Osteoblast (primary cell): Measurements from ENCODE around the gene FGFBP1. TPM values are rescaled to one million over a fixed set of nuclear protein-coding genes. Genes with fewer than 3 reads are reported as not detected.

Experiments
- DNase-seq: peaks from one replicate; pipeline ENCODE4 v3.0.0; 2011; ENCODE audit warnings: low spot score, mixed read lengths; ENCODE audit not compliant: insufficient read length; ENCODE audit errors: missing footprints
- H2AFZ ChIP-seq: 2 replicates; pipeline ENCODE4 v1.6.0; 2011; ENCODE audit warnings: mild to moderate bottlenecking, low read length
- H3K27ac ChIP-seq: 2 replicates; pipeline ENCODE4 v1.5.1; 2011; ENCODE audit warnings: mild to moderate bottlenecking, low read depth, low read length, moderate library complexity
- H3K27me3 ChIP-seq: 2 replicates; pipeline ENCODE4 v1.6.0; 2012; ENCODE audit warnings: mild to moderate bottlenecking, control low read depth, inconsistent platforms, low read length, moderate library complexity; ENCODE audit not compliant: insufficient read depth
- H3K36me3 ChIP-seq: 2 replicates; pipeline ENCODE4 v1.5.1; 2011; ENCODE audit warnings: mild to moderate bottlenecking, low read length, control low read depth, moderate library complexity; ENCODE audit not compliant: insufficient read depth
- H3K4me1 ChIP-seq: 2 replicates; pipeline ENCODE4 v1.5.1; 2011; ENCODE audit warnings: mild to moderate bottlenecking, low read length, control low read depth, moderate library complexity; ENCODE audit not compliant: insufficient read depth
- H3K4me2 ChIP-seq: 2 replicates; pipeline ENCODE4 v1.6.0; 2011; ENCODE audit warnings: mild to moderate bottlenecking, low read length; ENCODE audit not compliant: insufficient read depth
- H3K4me3 ChIP-seq: fragments of 200-600 bp; sonication (generic); 3 replicates; pipeline ENCODE4 v1.5.1; 2012; ENCODE audit warnings: mild to moderate bottlenecking, low read length, inconsistent platforms; ENCODE audit not compliant: insufficient read depth
- H3K79me2 ChIP-seq: 2 replicates; pipeline ENCODE4 v1.6.0; 2012; ENCODE audit warnings: mild to moderate bottlenecking, low read length, control low read depth, inconsistent platforms; ENCODE audit not compliant: insufficient read depth
- H3K9me3 ChIP-seq: 2 replicates; pipeline ENCODE4 v1.5.1; 2011; ENCODE audit warnings: low read depth, low read length, control low read depth
- H4K20me1 ChIP-seq: 2 replicates; pipeline ENCODE4 v1.6.0; 2012; ENCODE audit warnings: mild to moderate bottlenecking, low read length, control low read depth; ENCODE audit not compliant: insufficient read depth
- total RNA-seq: library from RNA; depleted of rRNA; stranded (reverse); fragments of >200 nt; gene quantifications from 2 replicates; pipeline ENCODE4 v1.2.3, GENCODE V29; 2012
- TF ChIP-seq, protein P1 (sequence below): IDR thresholded peaks from 2 replicates; pipeline ENCODE4 v1.5.1; 2011; ENCODE audit warnings: mild to moderate bottlenecking, low read depth, low read length, moderate library complexity; ENCODE audit errors: extremely low read depth

Gene FGFBP1
- total RNA-seq, 1 donor = not detected

DNA sequence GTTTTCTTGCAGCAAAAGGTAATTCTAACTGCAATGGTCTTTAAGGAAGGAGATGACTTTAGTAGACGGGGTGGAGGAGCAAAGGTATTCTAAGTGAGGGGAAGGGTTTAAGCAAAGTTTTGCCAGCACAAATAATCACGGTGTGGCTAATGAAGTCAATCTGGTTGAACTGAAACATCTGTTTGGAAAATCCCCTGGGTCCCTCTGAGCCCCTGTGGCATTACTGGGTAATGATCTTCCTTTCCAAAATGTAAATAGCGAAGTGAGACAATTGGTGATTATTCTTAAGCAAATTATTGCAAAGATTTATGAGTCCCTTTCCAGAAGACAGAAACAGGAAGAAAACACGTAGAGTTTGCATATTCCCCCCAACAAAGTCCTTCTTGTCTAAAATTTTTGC lies 47.2 kb downstream of the FGFBP1 start:
- H3K4me2 ChIP-seq = no peak overlapping the region
- peaks cover 14% of the 10 kb centered on the region for H3K4me1 ChIP-seq
- peaks cover 27% of the 10 kb centered on the region for H3K27me3 ChIP-seq
- H3K79me2 ChIP-seq = no peaks in the 10 kb centered on the region
- no peak overlapping the region for H2AFZ ChIP-seq
- H3K36me3 ChIP-seq = no peaks in the 10 kb centered on the region
- TF ChIP-seq, protein P1, sequence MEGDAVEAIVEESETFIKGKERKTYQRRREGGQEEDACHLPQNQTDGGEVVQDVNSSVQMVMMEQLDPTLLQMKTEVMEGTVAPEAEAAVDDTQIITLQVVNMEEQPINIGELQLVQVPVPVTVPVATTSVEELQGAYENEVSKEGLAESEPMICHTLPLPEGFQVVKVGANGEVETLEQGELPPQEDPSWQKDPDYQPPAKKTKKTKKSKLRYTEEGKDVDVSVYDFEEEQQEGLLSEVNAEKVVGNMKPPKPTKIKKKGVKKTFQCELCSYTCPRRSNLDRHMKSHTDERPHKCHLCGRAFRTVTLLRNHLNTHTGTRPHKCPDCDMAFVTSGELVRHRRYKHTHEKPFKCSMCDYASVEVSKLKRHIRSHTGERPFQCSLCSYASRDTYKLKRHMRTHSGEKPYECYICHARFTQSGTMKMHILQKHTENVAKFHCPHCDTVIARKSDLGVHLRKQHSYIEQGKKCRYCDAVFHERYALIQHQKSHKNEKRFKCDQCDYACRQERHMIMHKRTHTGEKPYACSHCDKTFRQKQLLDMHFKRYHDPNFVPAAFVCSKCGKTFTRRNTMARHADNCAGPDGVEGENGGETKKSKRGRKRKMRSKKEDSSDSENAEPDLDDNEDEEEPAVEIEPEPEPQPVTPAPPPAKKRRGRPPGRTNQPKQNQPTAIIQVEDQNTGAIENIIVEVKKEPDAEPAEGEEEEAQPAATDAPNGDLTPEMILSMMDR = no peak
- DNase-seq = no peak
- no peaks in the 10 kb centered on the region for H4K20me1 ChIP-seq
- H3K4me3 ChIP-seq = no peak overlapping the region
- H3K27ac ChIP-seq = no peak overlapping the region
- no peaks in the 10 kb centered on the region for H3K9me3 ChIP-seq

DNA sequence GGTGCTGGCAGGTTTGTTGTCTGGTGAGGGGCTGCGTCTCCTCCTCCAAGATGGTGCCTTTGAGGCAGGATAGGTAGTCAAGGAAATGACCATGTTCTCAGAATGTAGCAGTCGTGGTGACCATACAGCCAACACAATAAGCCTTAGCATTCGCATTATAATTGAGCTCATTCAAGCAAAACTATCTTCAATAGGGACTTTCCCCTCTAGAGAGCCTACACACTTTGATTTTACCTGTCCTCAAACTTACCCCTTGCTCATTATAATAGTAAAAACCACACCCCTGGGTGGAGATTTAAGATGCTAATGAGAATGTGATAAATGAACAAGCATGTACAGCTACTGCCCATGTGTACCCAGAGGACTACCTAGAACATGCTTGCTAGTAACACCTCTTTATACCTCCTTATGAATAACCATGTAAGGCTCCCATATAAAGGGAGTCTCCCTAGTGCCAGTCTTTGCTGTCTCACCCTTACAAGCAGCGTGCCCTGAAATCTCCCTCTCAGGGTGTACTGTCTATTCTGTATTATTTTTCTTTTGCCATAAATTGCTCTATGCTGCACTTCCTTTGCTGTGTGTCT lies 48.2 kb downstream of the FGFBP1 start:
- H3K27ac ChIP-seq = no peak overlapping the region
- no peak overlapping the region for H2AFZ ChIP-seq
- H3K4me2 ChIP-seq = no peak overlapping the region
- no peaks in the 10 kb centered on the region for H3K9me3 ChIP-seq
- H3K36me3 ChIP-seq = no peaks in the 10 kb centered on the region
- no peaks in the 10 kb centered on the region for H4K20me1 ChIP-seq
- H3K27me3 ChIP-seq = peaks cover 28% of the 10 kb centered on the region
- H3K4me3 ChIP-seq = no peak overlapping the region
- DNase-seq = no peak
- H3K79me2 ChIP-seq = no peaks in the 10 kb centered on the region
- TF ChIP-seq, protein P1 = no peak
- peaks cover 14% of the 10 kb centered on the region for H3K4me1 ChIP-seq

DNA sequence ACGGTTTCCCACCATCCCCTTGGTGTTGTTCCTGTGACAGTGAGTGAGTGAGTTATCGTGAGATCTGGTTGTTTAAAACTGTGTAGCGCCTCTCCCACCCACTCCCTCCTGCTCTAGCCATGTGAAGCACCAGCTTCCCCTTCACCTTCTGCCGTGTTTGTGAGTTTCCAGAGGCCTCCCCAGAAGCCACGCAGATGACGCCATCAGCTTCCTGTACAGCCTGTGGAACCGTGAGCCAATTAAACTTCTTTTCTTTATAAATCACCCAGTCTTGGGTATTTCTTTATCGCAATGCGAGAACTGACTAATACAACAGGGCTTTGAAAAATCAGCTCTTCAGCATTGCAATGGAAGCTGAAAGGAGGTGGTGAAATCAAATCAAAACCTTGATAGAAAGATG lies 50.0 kb downstream of the FGFBP1 start:
- Histone ChIP-seq H3K36me3 (no peaks in the 10 kb centered on the region), H3K4me2 (no peak overlapping the region), H3K79me2 (no peaks in the 10 kb centered on the region), H3K4me1 (no peaks in the 10 kb centered on the region), H3K9me3 (no peaks in the 10 kb centered on the region), H2AFZ (no peak overlapping the region), H3K27ac (no peak overlapping the region), H3K4me3 (no peak overlapping the region), H3K27me3 (peaks cover 41% of the 10 kb centered on the region), H4K20me1 (no peaks in the 10 kb centered on the region)
- TF ChIP-seq, protein P1 = no peak
- no peak for DNase-seq

Other genes with a start within 250 kb of the FGFBP1 start
- gene BST1, start 235.7 kb downstream of the FGFBP1 start, total RNA-seq = 30.6 and 31.8 TPM in 2 replicates
- gene CD38, start 160.4 kb downstream of the FGFBP1 start, total RNA-seq = under 0.01 TPM in 2 replicates
- gene FGFBP2, start 24.4 kb upstream of the FGFBP1 start, total RNA-seq = 0.36 TPM in 1 of 2 replicates, not detected in the other
- gene PROM1, start 145.3 kb upstream of the FGFBP1 start, total RNA-seq = not detected in 2 replicates